Activated T-cell treated with anti-CD3 and anti-CD28 coated beads, Interleukin-2, amount 50 U/mL, for 72 hours (primary cell): ENCODE results near the gene ZDHHC11. TPM values are rescaled to one million over a fixed set of nuclear protein-coding genes. Genes with fewer than 3 reads are reported as not detected.

ENCODE experiments used
- ATAC-seq, 2 donors: fragments of 150-1000 bp; cut with Tn5 transposase; replicated peaks in 1 of 2; 2 replicates each; pipeline ENCODE4 v1.10.0; 2021; ENCODE audit warnings: moderate library complexity in 2 of 2, mild to moderate bottlenecking in 1 of 2
- DNase-seq, 2 donors: peaks; one replicate each; pipeline ENCODE4 v3.0.0; 2021 to 2022; ENCODE audit warnings: mixed read lengths in 1 of 2
- H3K27ac Mint-ChIP-seq: one replicate; pipeline ENCODE4 v1.8.0; 2022; ENCODE audit warnings: mild to moderate bottlenecking, moderate library complexity, mixed read lengths
- H3K27me3 Mint-ChIP-seq: one replicate; pipeline ENCODE4 v1.8.0; 2022; ENCODE audit warnings: low read depth, mixed read lengths
- H3K36me3 Mint-ChIP-seq, 2 donors: one replicate each; pipeline ENCODE4 v1.8.0; 2022; ENCODE audit warnings: mixed read lengths in 2 of 2, mild to moderate bottlenecking in 1 of 2; ENCODE audit not compliant: insufficient read depth in 2 of 2
- H3K4me1 Mint-ChIP-seq: one replicate; pipeline ENCODE4 v1.8.0; 2022; ENCODE audit warnings: low read depth, mixed read lengths
- H3K4me3 Mint-ChIP-seq, 2 donors: one replicate each; pipeline ENCODE4 v1.8.0; 2022; ENCODE audit warnings: mild to moderate bottlenecking in 2 of 2, mixed read lengths in 2 of 2, moderate library complexity in 2 of 2
- H3K9me3 Mint-ChIP-seq, 2 donors: one replicate each; pipeline ENCODE4 v1.8.0; 2022; ENCODE audit warnings: mixed read lengths in 2 of 2
- total RNA-seq, 2 donors: library from RNA; stranded (reverse); gene quantifications; one replicate each; pipeline ENCODE4 v1.2.3, GENCODE V29; 2022

The ZDHHC11 gene
- total RNA-seq, 2 donors from 2014 or later, result 28.3 to 29.5 TPM

DNA sequence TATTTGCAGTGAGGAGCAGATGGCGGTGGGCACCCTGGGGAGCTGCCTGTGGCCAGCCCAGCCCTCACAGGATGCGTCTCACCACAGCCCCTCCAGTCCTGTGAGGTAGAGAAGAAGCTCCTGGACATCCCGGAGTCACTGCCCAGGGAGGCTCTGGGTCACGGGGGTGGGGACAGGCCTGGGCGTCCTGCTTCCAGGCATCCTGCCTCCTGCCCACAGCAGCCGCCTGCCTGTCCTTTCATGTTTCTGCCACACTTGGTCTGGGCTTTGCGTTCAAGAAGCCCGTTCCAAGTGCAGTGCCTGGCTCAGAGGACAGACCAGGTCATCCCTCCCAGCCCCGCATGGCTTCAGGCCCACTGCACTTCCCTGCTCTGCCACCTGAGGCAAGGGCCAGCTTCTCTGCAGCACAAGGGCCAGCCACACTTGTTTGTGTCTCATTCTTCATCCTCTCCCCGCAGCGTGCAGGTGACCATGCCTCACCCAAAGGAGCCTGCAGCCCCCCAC lies 104.5 kb downstream of the ZDHHC11 start:
- Mint-ChIP-seq H3K36me3 (no peaks in the 10 kb centered on the region), H3K27me3 (no peaks in the 10 kb centered on the region), H3K27ac (no peak overlapping the region), H3K4me3 (no peak overlapping the region), H3K9me3 (no peaks in the 10 kb centered on the region), H3K4me1 (no peaks in the 10 kb centered on the region)
- no peak for ATAC-seq
- no peak for DNase-seq

Other genes with a start within 250 kb of the ZDHHC11 start
- gene CEP72, start 238.6 kb downstream of the ZDHHC11 start, total RNA-seq, result 10 to 100 TPM; 18.6 to 18.7 TPM
- under 1 TPM; 0.29 to 0.32 TPM for gene TPPP, start 157.6 kb downstream of the ZDHHC11 start, total RNA-seq
- under 1 TPM in 1 of 2 donors, not detected in 1; 0.24 TPM for gene ZDHHC11B, start 66.3 kb downstream of the ZDHHC11 start, total RNA-seq
- 10 to 100 TPM; 50.6 to 54.7 TPM for gene BRD9, start 41.8 kb upstream of the ZDHHC11 start, total RNA-seq
- gene TRIP13, start 41.9 kb upstream of the ZDHHC11 start, total RNA-seq, result 10 to 100 TPM; 17.7 to 18.2 TPM
- 10 to 100 TPM; 18.7 to 25.0 TPM for gene NKD2, start 157.8 kb upstream of the ZDHHC11 start, total RNA-seq